AG10803 (cell line): Measurements from ENCODE around the gene KY.

Experiments used
- DNase-seq: peaks from one replicate; pipeline ENCODE4 v3.0.0; 2010; ENCODE audit warnings: low read depth
- H3K4me3 ChIP-seq: 2 replicates; pipeline ENCODE4 v1.5.1; 2011; ENCODE audit warnings: mild to moderate bottlenecking, low read length, control low read depth
- TF ChIP-seq, protein P1 (sequence below): conservative IDR thresholded peaks from 2 replicates; pipeline ENCODE4 v1.5.1; 2011; ENCODE audit warnings: mild to moderate bottlenecking, low read length, control low read depth, inconsistent platforms

The KY gene, protein sequence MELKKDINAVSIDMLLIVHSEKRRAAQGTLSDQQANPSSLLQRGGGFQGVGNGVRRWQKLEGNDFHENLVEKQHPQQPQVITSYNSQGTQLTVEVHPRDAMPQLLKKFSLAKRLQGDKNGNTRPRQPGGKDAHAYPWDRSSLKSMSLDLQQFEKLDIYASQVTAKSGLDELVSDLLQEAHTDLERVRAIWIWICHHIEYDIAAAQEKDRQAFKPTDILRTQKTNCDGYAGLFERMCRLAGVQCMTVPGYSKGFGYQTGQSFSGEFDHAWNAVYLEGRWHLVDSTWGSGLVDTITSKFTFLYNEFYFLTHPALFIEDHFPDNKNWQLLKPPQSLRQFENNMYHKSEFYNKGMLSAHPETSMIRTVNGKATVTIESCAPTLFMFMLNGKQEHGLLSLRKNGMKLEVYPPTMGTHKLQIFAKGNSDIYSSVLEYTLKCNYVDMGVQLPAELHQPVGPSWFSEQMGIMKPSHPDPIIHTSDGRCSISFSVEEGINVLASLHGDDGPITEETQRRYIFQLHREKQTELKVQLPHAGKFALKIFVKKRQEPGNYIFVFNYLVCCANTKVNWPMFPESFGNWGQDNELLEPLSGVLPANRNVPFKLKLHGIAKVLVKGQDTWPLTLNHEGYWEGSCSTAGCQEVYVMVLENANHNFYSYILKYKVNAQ

DNA sequence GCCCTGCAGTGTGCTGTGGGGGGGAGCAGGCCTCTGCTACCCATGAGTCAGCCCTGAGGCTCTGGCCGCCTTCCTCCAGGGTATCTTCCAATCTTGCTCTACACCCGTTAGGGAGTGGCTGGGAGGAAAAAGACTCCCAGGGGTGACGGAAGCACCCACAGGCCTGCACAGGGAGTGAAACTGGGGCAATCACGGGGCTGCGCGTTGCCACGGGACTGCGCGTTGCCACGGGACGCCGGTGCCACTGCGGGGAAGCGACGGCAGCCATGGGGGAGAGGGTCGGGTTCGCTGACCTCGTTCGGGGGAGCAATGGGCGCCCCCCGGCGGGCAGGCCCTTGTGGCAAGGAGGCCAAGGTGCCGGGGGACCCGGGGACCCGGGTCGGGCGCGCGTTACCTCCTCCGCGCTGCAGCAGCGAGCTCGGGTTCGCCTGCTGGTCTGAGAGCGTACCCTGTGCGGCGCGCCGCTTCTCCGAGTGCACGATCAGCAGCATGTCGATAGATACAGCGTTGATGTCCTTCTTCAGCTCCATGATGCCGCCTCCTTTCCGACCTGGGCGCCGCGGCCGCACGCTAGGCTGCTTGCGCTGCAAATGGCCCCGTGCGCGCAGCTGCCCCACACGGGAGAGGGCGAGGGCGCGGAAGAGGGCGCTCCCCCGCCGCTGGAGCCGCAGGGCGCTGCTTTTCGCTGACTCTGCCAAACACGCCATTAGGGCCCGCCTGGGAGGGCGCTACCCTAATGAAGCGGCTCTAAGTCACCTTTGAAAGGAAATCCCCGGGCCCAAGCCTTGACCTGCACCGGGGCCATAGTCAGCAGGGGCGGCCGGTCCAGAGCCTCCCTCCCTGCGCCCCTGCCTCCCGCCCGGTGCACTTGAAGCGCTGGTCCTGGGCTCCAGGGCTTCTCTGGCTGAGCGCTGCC lies at the start of gene KY:
TSS of gene KY (minus strand) at position 592 of the 916 bp plus-strand sequence. CDS start at position 530, 62 bp downstream.
- H3K4me3 ChIP-seq, result peak within 1 kb of the TSS; percentile 65
- TF ChIP-seq, protein P1, sequence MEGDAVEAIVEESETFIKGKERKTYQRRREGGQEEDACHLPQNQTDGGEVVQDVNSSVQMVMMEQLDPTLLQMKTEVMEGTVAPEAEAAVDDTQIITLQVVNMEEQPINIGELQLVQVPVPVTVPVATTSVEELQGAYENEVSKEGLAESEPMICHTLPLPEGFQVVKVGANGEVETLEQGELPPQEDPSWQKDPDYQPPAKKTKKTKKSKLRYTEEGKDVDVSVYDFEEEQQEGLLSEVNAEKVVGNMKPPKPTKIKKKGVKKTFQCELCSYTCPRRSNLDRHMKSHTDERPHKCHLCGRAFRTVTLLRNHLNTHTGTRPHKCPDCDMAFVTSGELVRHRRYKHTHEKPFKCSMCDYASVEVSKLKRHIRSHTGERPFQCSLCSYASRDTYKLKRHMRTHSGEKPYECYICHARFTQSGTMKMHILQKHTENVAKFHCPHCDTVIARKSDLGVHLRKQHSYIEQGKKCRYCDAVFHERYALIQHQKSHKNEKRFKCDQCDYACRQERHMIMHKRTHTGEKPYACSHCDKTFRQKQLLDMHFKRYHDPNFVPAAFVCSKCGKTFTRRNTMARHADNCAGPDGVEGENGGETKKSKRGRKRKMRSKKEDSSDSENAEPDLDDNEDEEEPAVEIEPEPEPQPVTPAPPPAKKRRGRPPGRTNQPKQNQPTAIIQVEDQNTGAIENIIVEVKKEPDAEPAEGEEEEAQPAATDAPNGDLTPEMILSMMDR, result 0 out of 2 replicates have a peak, but pooled peaks have one; percentile 12
- DNase-seq, result peak; percentile 59

DNA sequence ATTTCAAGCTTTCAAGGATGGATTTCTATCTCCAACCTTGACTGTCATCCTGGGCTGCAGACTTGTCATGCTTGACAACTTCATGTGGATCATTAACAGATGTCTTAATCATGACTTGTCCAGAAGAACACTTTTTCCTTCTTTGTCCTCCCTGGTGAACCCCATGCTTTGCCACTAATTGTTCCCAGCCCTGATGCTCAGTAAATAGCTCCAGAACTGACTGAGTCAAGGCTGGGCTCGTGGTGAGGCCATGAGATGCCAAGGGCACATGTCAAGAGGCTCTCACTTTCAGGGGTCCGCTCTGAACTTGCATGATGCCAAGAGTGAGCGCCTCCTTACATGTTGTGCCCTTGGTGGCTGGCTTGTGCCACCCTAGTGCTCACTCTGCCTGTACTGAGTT lies 48.9 kb upstream of the KY start:
- H3K4me3 ChIP-seq, result no peak overlapping the region
- TF ChIP-seq, protein P1, result no peak
- DNase-seq, result peak; percentile 34

DNA sequence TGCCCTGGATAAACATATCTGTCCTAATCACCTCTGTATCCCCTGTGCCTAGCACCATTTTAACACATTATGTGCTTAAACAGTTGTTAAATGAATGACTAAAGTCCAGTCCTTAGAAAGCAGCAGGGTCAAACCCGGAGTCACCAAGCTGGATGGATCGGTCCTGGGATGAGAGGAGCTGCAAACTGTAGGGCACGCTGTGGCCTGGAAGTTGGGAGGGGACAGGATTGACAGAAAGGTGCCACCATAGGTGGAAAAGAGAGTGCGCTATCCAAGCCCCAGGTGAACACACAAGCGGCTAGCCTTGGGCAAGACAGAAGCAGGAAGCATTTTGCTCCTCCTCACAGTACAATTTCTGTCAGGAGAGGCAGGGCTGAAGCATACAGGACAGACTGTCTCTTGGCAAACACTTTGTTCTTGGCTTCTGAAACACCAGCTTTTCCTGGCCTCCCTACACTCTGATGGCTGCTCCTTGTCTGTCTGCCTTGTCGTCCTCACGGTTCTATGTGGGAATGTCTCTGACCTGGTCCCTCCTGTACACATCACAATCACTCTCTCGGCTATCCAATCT lies 48.4 kb upstream of the KY start:
- no peak for DNase-seq

DNA sequence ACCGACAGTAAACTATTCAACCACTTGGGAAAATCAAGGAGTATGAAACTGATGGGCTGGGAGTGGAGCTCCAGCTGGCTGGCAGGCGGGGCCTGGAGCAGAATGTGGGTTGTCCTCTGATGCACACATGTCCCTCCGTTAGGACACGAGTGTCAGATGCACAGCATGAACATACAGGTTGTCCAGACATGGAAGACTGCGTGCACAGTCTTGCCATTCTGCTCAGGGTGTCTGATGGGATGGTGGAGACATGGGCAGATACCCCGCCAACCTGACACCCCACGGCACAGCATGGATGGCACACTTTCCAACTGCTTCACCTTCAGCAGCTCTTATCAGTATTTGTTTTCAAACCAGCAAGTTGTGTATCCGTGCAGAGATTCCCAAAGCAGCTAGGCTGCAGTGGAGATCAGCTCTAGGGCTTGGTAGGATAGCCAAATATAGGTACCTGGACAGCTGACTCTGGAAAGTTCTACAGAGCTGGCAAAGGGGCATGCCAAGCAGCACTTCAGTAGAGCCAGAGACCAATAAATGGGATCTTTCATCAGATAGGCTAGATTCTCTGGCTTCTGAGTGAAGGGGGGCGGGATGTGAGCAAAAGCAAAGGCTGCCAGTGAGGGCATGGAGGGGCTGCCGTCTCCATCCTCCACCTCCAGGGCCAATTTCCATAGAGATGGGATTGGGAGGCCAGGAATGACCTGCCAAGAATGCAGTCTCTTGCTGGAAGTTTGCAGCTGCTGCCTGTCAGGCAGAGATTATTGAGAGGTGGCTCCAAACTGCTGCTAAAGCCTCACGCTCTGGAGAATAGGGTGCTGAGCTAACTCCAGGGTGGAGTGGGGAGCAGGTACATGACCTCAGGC lies 47.2 kb upstream of the KY start:
- DNase-seq, result no peak
- TF ChIP-seq, protein P1, result no peak
- H3K4me3 ChIP-seq, result no peak overlapping the region

More for the DNA sequence above, 48.4 kb upstream of the KY start:
- no peak overlapping the region for H3K4me3 ChIP-seq
- TF ChIP-seq, protein P1, result no peak

DNA sequence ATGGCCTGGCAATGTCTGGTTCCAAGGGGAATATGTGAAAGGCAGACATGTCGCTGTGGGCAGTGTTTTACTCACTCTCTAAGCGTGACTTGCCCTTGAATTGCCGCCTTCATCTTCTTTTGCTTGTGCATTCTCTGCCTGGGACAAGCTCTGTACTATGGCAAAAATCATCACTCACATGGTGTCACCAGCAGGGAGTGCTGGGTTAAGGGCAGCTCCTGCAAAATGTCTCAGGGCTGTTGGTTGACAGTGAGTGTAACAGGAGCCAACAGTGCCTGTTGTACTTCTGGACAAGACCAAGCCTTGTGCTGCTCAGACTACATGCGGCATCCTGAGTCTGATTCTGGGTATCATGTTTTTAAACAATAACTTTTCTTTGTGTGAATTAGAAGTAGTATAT lies 45.3 kb upstream of the KY start:
- TF ChIP-seq, protein P1, result no peak
- H3K4me3 ChIP-seq, result no peak overlapping the region
- no peak for DNase-seq
